Vagina (tissue), 2 donors: Measurements from ENCODE around the gene FBXL4. TPM values are rescaled to one million over a fixed set of nuclear protein-coding genes. Genes with fewer than 3 reads are reported as not detected.

Source experiments
- DNase-seq, 2 donors: peaks; one replicate each; pipeline ENCODE4 v3.0.0-alpha.2; 2017; ENCODE audit errors: extremely low spot score in 2 of 2
- H3K27ac ChIP-seq: fragments of 200-600 bp; sonication (generic); one replicate; pipeline ENCODE4 v1.5.1; 2019
- H3K27me3 ChIP-seq: fragments of 200-600 bp; sonication (generic); one replicate; pipeline ENCODE4 v1.5.1; 2019
- H3K36me3 ChIP-seq, 2 donors: fragments of 200-600 bp; sonication (generic); one replicate each; pipeline ENCODE4 v1.5.1; 2017 to 2019
- H3K4me1 ChIP-seq: fragments of 200-600 bp; sonication (generic); one replicate; pipeline ENCODE4 v1.5.1; 2019
- H3K4me3 ChIP-seq, 2 donors: fragments of 200-600 bp; sonication (generic); 1 replicate in 1 of 2; 2 replicates in 1 of 2; pipeline ENCODE4 v1.5.1; 2016 to 2019
- H3K9me3 ChIP-seq: fragments of 200-600 bp; sonication (generic); one replicate; pipeline ENCODE4 v1.5.1; 2019
- POLR2A ChIP-seq, 2 donors: fragments of 450-650 bp; IDR thresholded peaks; one replicate each; pipeline ENCODE4 v1.6.1; 2017; ENCODE audit warnings: antibody characterized with exemption in 2 of 2, mild to moderate bottlenecking in 2 of 2, moderate library complexity in 2 of 2
- POLR2AphosphoS5 ChIP-seq, 2 donors: sonication (generic); formaldehyde crosslinking; IDR thresholded peaks; one replicate each; pipeline ENCODE4 v1.9.0; 2017; ENCODE audit warnings: antibody characterized with exemption in 2 of 2, mild to moderate bottlenecking in 2 of 2, low read depth in 1 of 2; ENCODE audit not compliant: insufficient read depth in 1 of 2
- intact Hi-C: fragments of 100-400 bp; cut with DNase I; formaldehyde crosslinking; loops from one replicate; pipeline ENCODE4 v1.15.1; 2023
- total RNA-seq: library from RNA; depleted of rRNA; stranded (reverse); fragments of >200 nt; gene quantifications from one replicate; pipeline ENCODE4 v1.2.3, GENCODE V29; 2016
- TF ChIP-seq, protein P1 (sequence below), 3 experiments: fragments of 450-650 bp in 2 of 3; fragments of 200-600 bp in 1 of 3; sonication (generic) in 1 of 3; IDR thresholded peaks; one replicate each; pipeline ENCODE4 v1.5.1; 2017 to 2019; ENCODE audit warnings: antibody characterized with exemption in 3 of 3, mild to moderate bottlenecking in 2 of 3, moderate library complexity in 2 of 3

The FBXL4 gene
- total RNA-seq, 1 donor from 2014 or later: 17.7 TPM

DNA sequence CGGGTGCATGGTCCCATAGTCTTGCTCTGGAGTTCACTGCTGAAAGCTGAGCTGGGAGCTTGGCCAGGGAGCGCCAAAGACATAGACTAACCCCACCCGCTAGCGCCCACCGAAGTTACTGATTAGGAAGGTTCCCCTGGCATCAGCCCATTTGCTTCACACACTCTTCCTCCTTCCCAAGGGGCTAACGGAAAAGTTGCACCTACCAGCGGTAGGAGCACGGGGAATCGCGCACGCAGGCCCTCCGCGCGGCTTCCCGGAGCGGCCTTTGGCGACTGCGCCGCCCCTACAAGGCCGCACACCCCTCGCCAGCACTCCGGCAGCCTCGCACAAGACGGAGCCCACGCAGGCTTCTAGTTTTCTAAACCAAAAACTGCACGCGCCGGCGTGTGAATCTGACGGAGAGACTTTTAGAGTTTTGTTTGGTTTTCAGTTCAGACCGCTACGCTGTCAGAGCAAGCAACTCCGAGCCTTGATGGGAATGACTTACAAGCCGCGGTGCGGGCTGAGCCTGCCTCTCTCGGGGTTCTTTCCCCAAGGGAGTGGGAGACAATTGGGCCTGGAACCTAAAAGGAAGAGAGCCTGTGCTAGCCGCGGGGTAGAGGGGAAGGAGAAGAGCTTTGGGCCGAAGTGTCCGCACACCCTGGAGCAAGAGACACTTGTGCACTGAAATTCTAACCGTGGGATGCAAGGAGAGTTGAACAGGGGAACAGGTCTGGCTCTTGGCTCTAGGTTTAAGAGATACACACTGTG is 114.3 kb downstream of the FBXL4 start:
- no peak for DNase-seq
- intact Hi-C loops: no loop called here
- no peaks in the 10 kb centered on the region for H3K36me3 ChIP-seq
- H3K9me3 ChIP-seq: no peaks in the 10 kb centered on the region
- H3K4me1 ChIP-seq: peaks cover 51% of the 10 kb centered on the region
- peak overlapping the region; percentile 52 to 64 for H3K4me3 ChIP-seq
- H3K27me3 ChIP-seq: peaks cover 25% of the 10 kb centered on the region
- no peak overlapping the region for H3K27ac ChIP-seq
- TF ChIP-seq, protein P1, sequence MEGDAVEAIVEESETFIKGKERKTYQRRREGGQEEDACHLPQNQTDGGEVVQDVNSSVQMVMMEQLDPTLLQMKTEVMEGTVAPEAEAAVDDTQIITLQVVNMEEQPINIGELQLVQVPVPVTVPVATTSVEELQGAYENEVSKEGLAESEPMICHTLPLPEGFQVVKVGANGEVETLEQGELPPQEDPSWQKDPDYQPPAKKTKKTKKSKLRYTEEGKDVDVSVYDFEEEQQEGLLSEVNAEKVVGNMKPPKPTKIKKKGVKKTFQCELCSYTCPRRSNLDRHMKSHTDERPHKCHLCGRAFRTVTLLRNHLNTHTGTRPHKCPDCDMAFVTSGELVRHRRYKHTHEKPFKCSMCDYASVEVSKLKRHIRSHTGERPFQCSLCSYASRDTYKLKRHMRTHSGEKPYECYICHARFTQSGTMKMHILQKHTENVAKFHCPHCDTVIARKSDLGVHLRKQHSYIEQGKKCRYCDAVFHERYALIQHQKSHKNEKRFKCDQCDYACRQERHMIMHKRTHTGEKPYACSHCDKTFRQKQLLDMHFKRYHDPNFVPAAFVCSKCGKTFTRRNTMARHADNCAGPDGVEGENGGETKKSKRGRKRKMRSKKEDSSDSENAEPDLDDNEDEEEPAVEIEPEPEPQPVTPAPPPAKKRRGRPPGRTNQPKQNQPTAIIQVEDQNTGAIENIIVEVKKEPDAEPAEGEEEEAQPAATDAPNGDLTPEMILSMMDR (IDR thresholded peaks at IDR 0.05): no peak
- TF ChIP-seq POLR2AphosphoS5 (IDR thresholded peaks at IDR 0.05; ENCODE audit: insufficient read depth in 1 of 2, low read depth in 1 of 2) (no peak), POLR2A (IDR thresholded peaks at IDR 0.05) (no peak)

GRCh38 chr6:98833057-98833306 is 114.8 kb downstream of the FBXL4 start:
- TF ChIP-seq, protein P1 (IDR thresholded peaks at IDR 0.05): no peak
- no peak for TF ChIP-seq POLR2A (IDR thresholded peaks at IDR 0.05)
- no peak for TF ChIP-seq POLR2AphosphoS5 (IDR thresholded peaks at IDR 0.05; ENCODE audit: insufficient read depth in 1 of 2, low read depth in 1 of 2)
- DNase-seq: no peak
- Histone ChIP-seq H3K9me3 (no peaks in the 10 kb centered on the region), H3K36me3 (no peaks in the 10 kb centered on the region), H3K4me1 (peaks cover 51% of the 10 kb centered on the region), H3K27me3 (peaks cover 30% of the 10 kb centered on the region), H3K27ac (no peak overlapping the region), H3K4me3 (peak overlapping the region; percentile 52 to 64)
- intact Hi-C loops: no loop called here

DNA sequence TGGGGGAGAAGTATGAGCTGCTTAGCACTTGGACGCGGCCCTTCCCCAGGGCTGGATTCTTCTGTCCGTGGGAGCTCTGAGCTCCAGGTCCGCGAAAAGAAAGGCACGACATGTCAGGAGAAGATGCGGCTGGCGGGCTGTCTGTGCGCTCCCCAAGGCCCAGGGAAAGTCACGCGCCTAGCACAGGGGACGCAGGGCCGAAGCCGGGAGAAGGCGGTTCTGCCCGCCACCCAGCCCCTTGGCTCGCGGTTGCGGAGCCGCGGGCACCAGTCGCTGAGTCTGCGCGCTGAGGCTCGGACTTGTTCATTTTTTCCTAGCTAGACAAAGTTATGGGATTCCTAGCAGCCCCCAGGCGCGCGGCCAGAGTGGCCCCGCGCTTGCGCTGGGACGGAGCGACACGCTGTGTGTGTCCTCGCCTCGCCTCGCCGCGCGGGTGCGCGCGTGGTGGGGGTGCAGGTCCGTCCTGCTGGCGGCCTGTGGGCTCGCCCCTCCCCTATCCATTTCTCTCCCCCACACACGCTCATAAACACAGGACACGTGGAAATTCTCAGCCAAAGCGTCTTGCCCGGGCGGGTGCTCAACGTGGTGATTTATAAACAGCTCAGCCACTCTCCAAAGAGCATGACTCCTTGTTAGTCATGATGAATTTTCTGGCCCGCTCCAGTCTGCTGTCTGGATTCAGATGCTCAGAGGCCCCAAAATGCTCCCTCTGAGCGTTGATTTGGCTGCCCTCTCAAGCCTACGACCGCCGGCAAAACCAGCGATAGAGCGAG is 115.3 kb downstream of the FBXL4 start:
- TF ChIP-seq POLR2AphosphoS5 (IDR thresholded peaks at IDR 0.05; ENCODE audit: insufficient read depth in 1 of 2, low read depth in 1 of 2) (no peak), POLR2A (IDR thresholded peaks at IDR 0.05) (no peak)
- TF ChIP-seq, protein P1 (IDR thresholded peaks at IDR 0.05): no peak
- intact Hi-C loops: no loop called here
- peak overlapping the region; percentile 52 to 64 for H3K4me3 ChIP-seq
- peaks cover 56% of the 10 kb centered on the region for H3K4me1 ChIP-seq
- H3K36me3 ChIP-seq: no peaks in the 10 kb centered on the region
- DNase-seq: no peak
- no peaks in the 10 kb centered on the region for H3K9me3 ChIP-seq
- H3K27ac ChIP-seq: no peak overlapping the region
- H3K27me3 ChIP-seq: peaks cover 32% of the 10 kb centered on the region

GRCh38 chr6:98831959-98832283 is 115.8 kb downstream of the FBXL4 start:
- peak overlapping the region in 1 of 2 donors; percentile 52 for H3K4me3 ChIP-seq
- peaks cover 31% of the 10 kb centered on the region for H3K27me3 ChIP-seq
- intact Hi-C loops: no loop called here

More at GRCh38 chr6:98831959-98832283, 115.8 kb downstream of the FBXL4 start:
- Histone ChIP-seq H3K27ac (no peak overlapping the region), H3K36me3 (no peaks in the 10 kb centered on the region), H3K4me1 (peaks cover 59% of the 10 kb centered on the region), H3K9me3 (no peaks in the 10 kb centered on the region)
- no peak for DNase-seq
- TF ChIP-seq, protein P1 (IDR thresholded peaks at IDR 0.05): no peak
- no peak for TF ChIP-seq POLR2AphosphoS5 (IDR thresholded peaks at IDR 0.05; ENCODE audit: insufficient read depth in 1 of 2, low read depth in 1 of 2)
- TF ChIP-seq POLR2A (IDR thresholded peaks at IDR 0.05): no peak
